SKM-1 (cell line): Measurements from ENCODE around the gene PIGL.

ENCODE experiments used
- DNase-seq: peaks from one replicate; lab custom pipeline; 2025; ENCODE audit not compliant: unreplicated experiment; lab: John Stamatoyannopoulos, UW

The PIGL gene

DNA sequence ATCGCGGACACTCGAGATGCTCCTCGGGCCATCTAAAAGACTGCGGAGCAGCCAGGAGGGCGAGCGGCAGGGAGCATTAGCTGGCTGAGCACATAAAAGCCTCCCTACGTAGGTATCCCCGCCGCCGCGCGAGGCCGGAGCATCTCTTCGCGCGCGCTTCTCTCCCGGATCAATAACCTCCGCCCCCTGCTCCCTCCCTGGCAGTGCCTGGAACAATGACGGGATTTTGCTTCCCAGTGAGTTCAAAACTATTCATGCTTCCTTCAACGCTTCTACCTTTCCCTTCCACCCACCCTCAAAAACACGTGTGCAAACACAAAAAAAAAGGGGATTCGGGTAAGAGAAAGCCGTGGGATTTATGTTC, 135.3 kb downstream of the PIGL start:
- DNase-seq: no peak

GRCh38 chr17:16352667-16353316, 135.8 kb downstream of the PIGL start:
- no peak for DNase-seq

DNA sequence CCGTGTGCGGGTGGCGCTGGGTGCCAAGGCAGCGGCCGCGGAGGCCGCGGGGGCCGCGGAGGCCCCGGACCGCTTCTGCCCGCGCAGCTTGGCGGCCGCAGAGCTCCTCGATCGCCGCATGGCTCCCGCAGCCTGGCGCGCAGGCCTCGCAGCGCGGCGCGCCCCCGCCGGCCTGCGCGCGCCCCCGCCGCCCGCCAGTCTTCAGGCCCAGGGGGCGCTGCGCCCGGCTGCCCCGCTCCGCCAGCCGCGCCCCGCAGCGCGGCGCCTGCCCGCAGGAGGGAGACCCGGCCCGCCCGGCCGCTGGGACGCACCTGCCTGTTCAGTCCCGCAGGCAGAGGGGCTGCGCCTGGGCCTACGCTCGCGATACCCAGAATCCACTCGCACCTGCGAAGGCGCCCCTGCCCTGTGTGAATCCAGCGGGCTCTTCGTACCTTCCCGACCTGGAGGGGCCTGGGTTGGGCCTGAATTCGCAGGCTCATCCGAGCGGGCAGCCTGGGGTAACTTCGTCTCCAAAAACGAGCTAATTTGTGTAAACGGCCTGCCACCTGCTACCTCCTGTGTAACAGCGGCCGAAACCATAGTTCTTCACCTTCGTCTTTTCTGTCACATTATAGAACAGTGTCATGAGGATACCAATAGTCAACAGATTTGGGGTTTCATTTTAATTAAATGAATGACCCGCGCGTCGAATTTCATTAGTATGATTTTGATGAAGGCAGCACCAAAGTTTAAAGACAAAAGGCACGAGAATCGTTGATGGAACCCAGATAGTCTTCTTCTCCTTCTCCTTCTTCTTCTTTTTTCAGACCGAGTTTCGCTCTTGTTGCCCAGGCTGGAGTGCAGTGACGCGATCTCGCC, 136.5 kb downstream of the PIGL start, which contains the start of gene CENPV:
Gene CENPV (minus strand): TSS at position 153 of the 858 bp plus-strand sequence. CDS start 33 bp downstream, at position 120.
- peak; percentile 57 for DNase-seq

DNA sequence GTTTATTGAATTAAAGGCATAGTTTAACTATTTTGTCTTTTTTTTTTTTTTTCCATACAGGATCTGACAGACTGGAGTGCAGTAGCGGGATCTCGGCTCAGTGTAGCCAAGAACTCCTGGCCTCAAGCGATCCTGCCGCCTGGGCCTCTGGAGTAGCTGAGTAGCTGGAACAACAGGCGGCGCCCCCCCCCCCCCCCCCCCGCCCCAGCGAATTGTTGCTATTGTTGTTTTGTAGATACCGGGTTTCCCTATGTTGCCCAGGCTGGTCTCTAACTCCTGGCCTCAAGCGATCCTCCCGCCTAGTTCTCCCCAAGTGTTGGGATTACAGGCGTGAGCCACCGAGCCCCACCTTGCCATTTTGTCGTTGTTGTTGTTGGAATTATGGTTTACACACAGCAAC, 137.6 kb downstream of the PIGL start:
- no peak for DNase-seq

DNA sequence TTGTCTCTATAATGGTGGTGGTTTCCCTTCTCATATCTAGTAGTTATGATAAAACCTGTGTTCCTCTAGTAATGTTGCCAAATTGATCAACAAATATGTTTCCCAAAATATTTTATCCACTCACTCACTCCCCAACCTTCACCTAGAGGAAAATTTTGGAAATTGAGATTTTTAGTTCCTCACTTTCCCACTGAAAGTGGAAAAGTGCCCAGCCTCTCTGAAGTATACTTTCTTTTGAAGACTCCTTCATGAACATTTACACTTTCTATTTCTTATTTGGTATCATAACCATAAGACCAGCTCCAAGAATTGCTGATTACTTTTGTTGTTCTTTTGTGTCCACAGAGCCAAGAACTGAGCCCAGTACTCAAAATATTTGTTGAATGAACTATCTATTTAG, 141.4 kb downstream of the PIGL start:
- no peak for DNase-seq

DNA sequence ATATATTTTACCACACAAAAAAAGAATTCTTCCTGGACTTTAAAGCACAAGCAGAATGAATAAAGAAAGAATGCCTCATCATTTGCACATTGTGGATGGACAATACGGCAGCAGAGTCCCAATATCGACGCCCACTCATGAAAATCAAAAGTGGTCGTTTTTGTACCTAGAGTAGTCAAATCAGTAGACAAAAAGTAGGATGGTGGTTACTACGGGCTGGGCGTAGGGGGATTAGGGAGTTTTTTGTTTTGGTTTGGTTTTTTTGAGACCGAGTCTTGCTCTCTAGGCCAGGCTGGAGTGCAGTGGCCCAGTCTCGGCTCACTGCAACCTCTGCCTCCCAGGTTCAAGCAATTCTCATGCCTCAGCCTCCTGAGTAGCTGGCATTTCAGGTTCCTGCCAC, 144.9 kb downstream of the PIGL start:
- no peak for DNase-seq

- peak; percentile 43 for DNase-seq
Measured at GRCh38 chr17:16363749-16364536, 146.9 kb downstream of the PIGL start.

GRCh38 chr17:16364625-16365024, 147.6 kb downstream of the PIGL start:
- DNase-seq: no peak

GRCh38 chr17:16371742-16372141, 154.7 kb downstream of the PIGL start:
- no peak for DNase-seq

DNA sequence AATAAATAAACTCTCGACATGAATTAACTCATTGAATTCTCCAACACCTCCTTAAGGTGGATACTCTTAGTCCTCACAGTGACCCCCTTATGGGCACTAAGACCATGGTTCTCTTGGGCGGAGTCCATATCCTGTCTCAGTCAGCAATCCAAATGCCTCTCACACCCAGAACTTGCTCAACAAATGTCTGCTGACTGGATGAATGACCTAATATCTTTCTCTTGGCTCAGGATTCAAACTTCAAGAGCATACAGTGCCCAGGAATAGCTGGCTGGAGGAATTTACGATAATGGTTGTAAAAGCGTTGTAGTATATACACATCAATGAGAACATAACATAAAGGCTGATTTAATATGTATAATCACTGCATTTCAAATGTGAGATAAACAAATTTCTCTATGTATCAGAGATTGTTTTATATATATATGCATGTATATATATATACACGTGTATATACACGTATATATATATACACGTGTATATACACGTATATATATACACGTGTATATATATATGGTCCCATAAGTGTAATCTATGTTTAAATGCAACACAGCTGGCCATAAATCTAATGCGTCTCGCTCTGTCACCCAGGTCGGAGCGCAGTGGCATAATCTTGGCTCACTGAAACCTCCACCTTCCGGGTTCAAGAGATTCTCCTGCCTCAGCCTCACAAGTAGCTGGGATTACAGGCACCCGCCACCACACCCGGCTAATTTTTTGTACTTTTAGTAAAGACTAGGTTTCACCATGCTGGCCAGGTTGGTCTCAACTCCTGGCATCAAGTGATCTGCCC, 157.3 kb downstream of the PIGL start:
- DNase-seq: no peak
